HG02678 (cell line): Measurements from ENCODE around the gene STON2.

Experiments
- ATAC-seq: cut with Tn5 transposase; IDR thresholded peaks from one replicate; pipeline ENCODE4 v1.9.1; 2021; ENCODE audit warnings: mild to moderate bottlenecking, moderate library complexity; ENCODE audit not compliant: unreplicated experiment

The STON2 gene

GRCh38 chr14:81337073-81337472 is 63.1 kb downstream of the STON2 start:
- ATAC-seq: no peak

- no peak for ATAC-seq
These were observed 64.1 kb downstream of the STON2 start for GRCh38 chr14:81336009-81336408.

- no peak for ATAC-seq
These were observed 67.4 kb downstream of the STON2 start for GRCh38 chr14:81332725-81333124.

- no peak for ATAC-seq
These were observed 68.7 kb downstream of the STON2 start for GRCh38 chr14:81331229-81332021.

GRCh38 chr14:81330619-81331122 is 69.5 kb downstream of the STON2 start:
- no peak for ATAC-seq

GRCh38 chr14:81329640-81330381 is 70.3 kb downstream of the STON2 start:
- no peak for ATAC-seq

- no peak for ATAC-seq
These were observed 73.7 kb downstream of the STON2 start for GRCh38 chr14:81326451-81326850.

GRCh38 chr14:81324011-81324410 is 76.1 kb downstream of the STON2 start:
- no peak for ATAC-seq

- no peak for ATAC-seq
These were observed 77.0 kb downstream of the STON2 start for GRCh38 chr14:81323093-81323492.

- ATAC-seq: no peak
These were observed 80.2 kb downstream of the STON2 start for GRCh38 chr14:81319946-81320345.

- ATAC-seq: no peak
These were observed 80.8 kb downstream of the STON2 start for GRCh38 chr14:81319314-81319713.

GRCh38 chr14:81315341-81315740 is 84.8 kb downstream of the STON2 start:
- no peak for ATAC-seq

GRCh38 chr14:81314443-81315175 is 85.5 kb downstream of the STON2 start:
- ATAC-seq: no peak

- no peak for ATAC-seq
These were observed 86.2 kb downstream of the STON2 start for GRCh38 chr14:81313775-81314429.

- ATAC-seq: no peak
These were observed 86.9 kb downstream of the STON2 start for GRCh38 chr14:81313200-81313599.

- ATAC-seq: no peak
These were observed 87.7 kb downstream of the STON2 start for GRCh38 chr14:81312289-81312876.

- no peak for ATAC-seq
These were observed 88.3 kb downstream of the STON2 start for GRCh38 chr14:81311778-81312177.

GRCh38 chr14:81311141-81311540 is 89.0 kb downstream of the STON2 start:
- no peak for ATAC-seq

GRCh38 chr14:81310606-81311005 is 89.5 kb downstream of the STON2 start:
- ATAC-seq: no peak

- no peak for ATAC-seq
These were observed 90.6 kb downstream of the STON2 start for GRCh38 chr14:81309511-81309910.
